Activated T-cell treated with anti-CD3 and anti-CD28 coated beads, Interleukin-2, amount 50 U/mL, for 72 hours (primary cell): Measurements from ENCODE around the gene PNMT. TPM values are rescaled to one million over a fixed set of nuclear protein-coding genes. Genes with fewer than 3 reads are reported as not detected.

Source experiments
- ATAC-seq, 2 donors: fragments of 150-1000 bp; cut with Tn5 transposase; replicated peaks in 1 of 2; 2 replicates each; pipeline ENCODE4 v1.10.0; 2021; ENCODE audit warnings: moderate library complexity in 2 of 2, mild to moderate bottlenecking in 1 of 2
- DNase-seq, 2 donors: peaks; one replicate each; pipeline ENCODE4 v3.0.0; 2021 to 2022; ENCODE audit warnings: mixed read lengths in 1 of 2
- H3K27ac Mint-ChIP-seq: one replicate; pipeline ENCODE4 v1.8.0; 2022; ENCODE audit warnings: mild to moderate bottlenecking, moderate library complexity, mixed read lengths
- H3K27me3 Mint-ChIP-seq: one replicate; pipeline ENCODE4 v1.8.0; 2022; ENCODE audit warnings: low read depth, mixed read lengths
- H3K36me3 Mint-ChIP-seq, 2 donors: one replicate each; pipeline ENCODE4 v1.8.0; 2022; ENCODE audit warnings: mixed read lengths in 2 of 2, mild to moderate bottlenecking in 1 of 2; ENCODE audit not compliant: insufficient read depth in 2 of 2
- H3K4me1 Mint-ChIP-seq: one replicate; pipeline ENCODE4 v1.8.0; 2022; ENCODE audit warnings: low read depth, mixed read lengths
- H3K4me3 Mint-ChIP-seq, 2 donors: one replicate each; pipeline ENCODE4 v1.8.0; 2022; ENCODE audit warnings: mild to moderate bottlenecking in 2 of 2, mixed read lengths in 2 of 2, moderate library complexity in 2 of 2
- H3K9me3 Mint-ChIP-seq, 2 donors: one replicate each; pipeline ENCODE4 v1.8.0; 2022; ENCODE audit warnings: mixed read lengths in 2 of 2
- total RNA-seq, 2 donors: library from RNA; stranded (reverse); gene quantifications; one replicate each; pipeline ENCODE4 v1.2.3, GENCODE V29; 2022

Gene PNMT
- total RNA-seq, 2 donors from 2014 or later = 0.41 to 0.67 TPM

- Mint-ChIP-seq H3K4me3 (no peak overlapping the region), H3K4me1 (peaks cover 10% of the 10 kb centered on the region), H3K9me3 (no peaks in the 10 kb centered on the region), H3K27ac (no peak overlapping the region), H3K27me3 (peaks cover 13% of the 10 kb centered on the region), H3K36me3 (no peaks in the 10 kb centered on the region)
- ATAC-seq (no peak), DNase-seq (no peak)
These were observed 4.3 kb upstream of the PNMT start for GRCh38 chr17:39663688-39664580.

- Mint-ChIP-seq H3K4me3 (no peak within 1 kb of the TSS), H3K27ac (no peak within 1 kb of the TSS), H3K9me3 (no peaks in the 10 kb centered on the region), H3K36me3 (no peaks in the 10 kb centered on the region), H3K27me3 (peaks cover 19% of the 10 kb centered on the region), H3K4me1 (peaks cover 7% of the 10 kb centered on the region)
- ATAC-seq (no peak), DNase-seq (no peak)
These were observed 3.4 kb upstream of the PNMT start, which contains the start of gene TCAP for GRCh38 chr17:39664581-39665561. TSS of gene TCAP (plus strand) at chr17:39665349. CDS start at chr17:39665360, 11 bp downstream.

- Mint-ChIP-seq H3K27me3 (peaks cover 19% of the 10 kb centered on the region), H3K4me3 (no peak overlapping the region), H3K27ac (no peak overlapping the region), H3K9me3 (no peaks in the 10 kb centered on the region), H3K4me1 (peaks cover 5% of the 10 kb centered on the region), H3K36me3 (no peaks in the 10 kb centered on the region)
- no peak for DNase-seq
- ATAC-seq = no peak
These were observed 2.5 kb upstream of the PNMT start for GRCh38 chr17:39665642-39666224.

- ATAC-seq = no peak
- H3K36me3 Mint-ChIP-seq = no peaks in the 10 kb centered on the region
- peaks cover 5% of the 10 kb centered on the region for H3K4me1 Mint-ChIP-seq
- no peak for DNase-seq
- H3K4me3 Mint-ChIP-seq = no peak overlapping the region
- H3K27ac Mint-ChIP-seq = no peak overlapping the region
- H3K27me3 Mint-ChIP-seq = peaks cover 19% of the 10 kb centered on the region
- no peaks in the 10 kb centered on the region for H3K9me3 Mint-ChIP-seq
These were observed 2.0 kb upstream of the PNMT start for GRCh38 chr17:39666231-39666600.

GRCh38 chr17:39666601-39667261, 1.5 kb upstream of the PNMT start:
- DNase-seq (no peak), ATAC-seq (no peak)
- peaks cover 19% of the 10 kb centered on the region for H3K27me3 Mint-ChIP-seq
- H3K27ac Mint-ChIP-seq = no peak overlapping the region
- no peaks in the 10 kb centered on the region for H3K36me3 Mint-ChIP-seq
- peaks cover 5% of the 10 kb centered on the region for H3K4me1 Mint-ChIP-seq
- H3K4me3 Mint-ChIP-seq = peak overlapping the region; percentile 51 to 57
- no peaks in the 10 kb centered on the region for H3K9me3 Mint-ChIP-seq

- Mint-ChIP-seq H3K27ac (no peak overlapping the region), H3K36me3 (no peaks in the 10 kb centered on the region), H3K27me3 (peaks cover 19% of the 10 kb centered on the region), H3K9me3 (no peaks in the 10 kb centered on the region), H3K4me3 (peak overlapping the region; percentile 64 to 77), H3K4me1 (peaks cover 5% of the 10 kb centered on the region)
- DNase-seq (peak in 1 of 2 donors; percentile 30), ATAC-seq (no peak)
These were observed 850 bp upstream of the PNMT start for GRCh38 chr17:39667262-39667944.

GRCh38 chr17:39669897-39670735, 1.9 kb downstream of the PNMT start:
- H3K27me3 Mint-ChIP-seq = peaks cover 19% of the 10 kb centered on the region
- no peak overlapping the region for H3K27ac Mint-ChIP-seq
- H3K36me3 Mint-ChIP-seq = no peaks in the 10 kb centered on the region
- ATAC-seq (no peak), DNase-seq (no peak)
- H3K4me3 Mint-ChIP-seq = no peak overlapping the region
- peaks cover 5% of the 10 kb centered on the region for H3K4me1 Mint-ChIP-seq
- no peaks in the 10 kb centered on the region for H3K9me3 Mint-ChIP-seq

- ATAC-seq = no peak
- Mint-ChIP-seq H3K9me3 (no peaks in the 10 kb centered on the region), H3K27ac (no peak overlapping the region), H3K4me1 (peaks cover 5% of the 10 kb centered on the region), H3K4me3 (no peak overlapping the region), H3K27me3 (peaks cover 19% of the 10 kb centered on the region), H3K36me3 (no peaks in the 10 kb centered on the region)
- DNase-seq = no peak
These were observed 2.5 kb downstream of the PNMT start for GRCh38 chr17:39670746-39671145.

- Mint-ChIP-seq H3K36me3 (no peaks in the 10 kb centered on the region), H3K9me3 (no peaks in the 10 kb centered on the region), H3K4me1 (peaks cover 16% of the 10 kb centered on the region), H3K4me3 (peak overlapping the region in 1 of 2 donors; percentile 24), H3K27me3 (peaks cover 16% of the 10 kb centered on the region), H3K27ac (no peak overlapping the region)
- ATAC-seq = peak in 1 of 2 donors; percentile 32
- peak in 1 of 2 donors; percentile 20 for DNase-seq
These were observed 3.6 kb downstream of the PNMT start for GRCh38 chr17:39671651-39672521.

- no peaks in the 10 kb centered on the region for H3K36me3 Mint-ChIP-seq
- no peak for ATAC-seq
- H3K4me1 Mint-ChIP-seq = peaks cover 23% of the 10 kb centered on the region
- DNase-seq = no peak
- H3K27me3 Mint-ChIP-seq = peaks cover 14% of the 10 kb centered on the region
- no peak overlapping the region for H3K4me3 Mint-ChIP-seq
- H3K9me3 Mint-ChIP-seq = no peaks in the 10 kb centered on the region
- no peak overlapping the region for H3K27ac Mint-ChIP-seq
These were observed 4.5 kb downstream of the PNMT start for GRCh38 chr17:39672522-39673334.
